ENCODE results near the gene OCA2.
"Not testable (repeated sequence)": the region's sequence is repeated elsewhere in the genome, so short reads cannot be mapped to it uniquely, and the experiment has no call there.

OCA2 gene

DNA sequence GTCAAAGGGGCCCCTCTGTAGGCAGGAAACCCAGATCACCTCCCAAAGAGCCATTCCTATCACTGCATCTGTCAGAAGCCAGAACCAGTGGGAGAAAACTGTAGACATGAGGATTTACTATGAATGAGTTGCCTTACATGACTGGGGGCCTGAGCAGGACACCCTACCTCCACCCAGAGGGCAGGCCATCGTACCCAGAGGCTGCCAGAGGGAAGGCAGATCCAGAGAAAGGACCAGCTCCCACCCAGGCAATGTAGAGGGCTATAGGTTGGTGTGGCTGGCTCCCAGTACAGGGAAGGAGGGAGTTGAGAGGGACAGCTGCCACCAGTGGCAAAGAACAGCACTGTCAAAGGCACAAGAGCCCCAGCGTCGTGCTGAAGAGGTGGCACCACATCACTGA, 233.2 kb downstream of the OCA2 start:
- DNase-seq, result no peak

DNA sequence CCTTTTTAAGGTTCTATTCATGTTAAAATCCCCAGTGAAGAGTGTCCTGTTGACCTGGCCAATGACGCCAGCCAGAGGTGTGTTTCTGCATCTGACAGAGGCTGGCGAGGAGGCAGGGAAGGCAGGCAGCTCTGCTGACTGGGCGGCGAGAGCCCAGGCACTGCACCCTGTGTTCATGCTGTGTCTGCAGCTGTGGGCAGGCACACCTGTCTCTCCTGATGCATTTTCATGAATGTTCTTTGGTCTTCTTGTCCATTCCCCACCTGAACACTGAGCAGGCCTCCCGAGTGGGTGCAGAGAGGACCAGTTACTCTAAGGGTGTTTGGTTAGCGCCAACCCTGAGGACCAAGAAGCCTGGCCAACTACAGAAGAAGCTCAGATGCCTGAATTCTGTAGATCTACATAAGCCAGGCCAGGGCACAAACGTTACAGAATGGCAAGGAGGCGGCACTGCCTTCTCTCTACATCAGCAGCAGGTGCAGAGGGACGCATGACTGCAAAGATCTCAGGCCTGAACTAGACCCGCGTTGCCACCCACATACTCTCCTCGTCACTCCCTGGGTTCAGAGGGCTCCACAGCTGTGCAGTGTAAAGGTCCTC, 233.7 kb downstream of the OCA2 start:
- DNase-seq, result no peak

DNA sequence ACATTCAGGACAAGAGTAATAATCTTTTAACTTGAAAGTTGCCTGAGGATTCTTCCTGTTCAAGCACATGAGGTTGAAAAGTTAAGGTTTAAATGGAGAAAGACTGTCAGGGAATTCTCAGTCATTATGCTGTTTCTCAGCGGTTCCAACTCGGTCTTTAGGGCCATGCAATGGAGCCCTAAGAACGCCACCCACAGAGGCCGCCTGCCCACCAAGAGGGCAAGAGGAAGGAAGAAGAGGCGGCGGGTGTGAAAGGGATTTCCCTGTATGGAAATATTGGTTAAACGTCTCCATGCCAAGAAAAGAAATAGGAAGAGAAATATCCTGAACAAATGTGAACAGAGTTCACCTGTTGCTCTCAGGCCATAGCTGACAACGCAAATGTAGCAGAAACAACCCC, 234.4 kb downstream of the OCA2 start:
- no peak for DNase-seq

DNA sequence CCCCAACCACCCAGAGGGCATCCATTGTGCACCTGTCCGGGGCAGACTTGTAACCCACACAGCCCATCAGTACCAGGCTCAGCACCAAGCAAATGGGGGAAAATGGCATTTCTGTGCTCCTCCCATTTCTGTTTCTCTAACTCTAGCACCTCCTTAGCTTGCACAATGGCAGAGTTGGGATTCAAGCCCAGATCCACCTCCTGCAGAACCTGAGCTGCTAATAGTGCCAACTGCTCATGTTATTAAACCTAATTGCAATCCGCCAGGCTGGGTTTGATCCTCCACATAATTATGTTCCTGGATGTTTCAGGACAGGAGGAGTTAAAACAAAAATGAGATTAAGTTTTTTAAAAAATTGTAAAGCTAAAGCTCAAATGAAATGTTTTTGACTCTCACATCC, 235.0 kb downstream of the OCA2 start:
- DNase-seq, result no peak

- no peak for DNase-seq
These were observed 236.1 kb downstream of the OCA2 start for GRCh38 chr15:27863000-27863399.

GRCh38 chr15:27861171-27861570, 237.9 kb downstream of the OCA2 start:
- DNase-seq, result no peak

- no peak for DNase-seq
These were observed 244.0 kb downstream of the OCA2 start for GRCh38 chr15:27855137-27855536.

DNA sequence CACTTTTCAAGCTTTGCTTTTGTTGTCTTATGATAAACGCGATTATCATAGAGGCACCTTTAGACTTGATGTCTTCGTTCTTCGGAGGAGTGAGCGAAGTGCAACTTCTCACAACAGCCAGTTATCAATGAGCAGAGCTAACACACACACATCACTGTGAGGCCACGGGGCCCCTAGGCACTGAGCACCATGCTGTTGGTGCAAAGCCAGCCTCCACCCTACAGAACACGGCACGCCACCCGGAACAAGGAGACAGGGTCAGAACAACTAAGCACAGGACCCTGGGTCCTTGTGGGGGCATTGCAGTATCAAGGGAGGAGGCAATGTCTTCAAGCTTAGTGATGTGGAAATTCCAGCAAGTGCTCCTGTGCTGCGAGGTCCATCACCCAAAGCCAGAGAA, 244.5 kb downstream of the OCA2 start:
- DNase-seq, result no peak

- no peak for DNase-seq
These were observed 245.3 kb downstream of the OCA2 start for GRCh38 chr15:27853624-27854455.

- DNase-seq, result no peak
These were observed 247.3 kb downstream of the OCA2 start for GRCh38 chr15:27851858-27852210.

DNA sequence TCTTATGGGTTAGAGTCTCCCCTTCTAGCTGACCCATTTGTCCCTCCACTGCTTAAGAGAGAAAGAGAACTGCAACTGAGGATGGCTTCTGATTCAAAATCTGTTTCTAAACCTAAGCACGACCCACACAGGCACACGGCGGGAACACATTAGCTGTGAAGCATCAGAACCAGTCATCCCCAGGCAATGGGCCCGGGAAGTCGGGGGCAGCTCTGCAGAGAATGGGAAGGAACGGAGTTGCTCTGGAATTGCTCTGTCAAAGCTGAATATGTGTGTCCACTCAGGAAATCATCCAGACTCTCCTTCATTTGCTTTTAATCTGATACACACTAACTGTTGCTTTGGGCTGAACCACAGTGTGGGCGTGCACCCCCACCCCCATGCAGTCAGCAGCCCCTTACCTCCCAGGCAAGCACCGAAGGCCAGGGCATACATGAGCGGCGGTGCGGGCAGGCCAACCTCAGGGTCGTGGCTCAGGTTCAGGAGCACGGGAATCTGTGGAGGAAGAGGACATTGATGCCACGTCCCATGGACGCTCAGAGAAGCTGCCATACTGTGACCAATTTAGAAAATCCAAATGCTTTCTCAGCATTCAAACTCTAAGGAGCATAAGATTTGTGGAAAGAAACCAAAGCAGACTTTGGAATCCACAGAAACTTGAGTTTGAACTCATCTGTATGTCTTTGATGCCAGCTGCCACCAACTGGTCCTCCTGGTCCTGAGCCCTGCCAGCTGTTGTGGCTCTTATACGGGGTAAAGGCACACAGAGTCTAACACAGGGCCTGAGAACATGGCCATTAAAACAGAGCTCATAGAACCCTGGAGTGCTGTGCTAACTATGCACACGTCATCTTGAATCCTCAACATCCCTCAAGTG, 247.9 kb downstream of the OCA2 start:
- DNase-seq, result no peak

GRCh38 chr15:27850050-27850449, 249.1 kb downstream of the OCA2 start:
- DNase-seq, result no peak

DNA sequence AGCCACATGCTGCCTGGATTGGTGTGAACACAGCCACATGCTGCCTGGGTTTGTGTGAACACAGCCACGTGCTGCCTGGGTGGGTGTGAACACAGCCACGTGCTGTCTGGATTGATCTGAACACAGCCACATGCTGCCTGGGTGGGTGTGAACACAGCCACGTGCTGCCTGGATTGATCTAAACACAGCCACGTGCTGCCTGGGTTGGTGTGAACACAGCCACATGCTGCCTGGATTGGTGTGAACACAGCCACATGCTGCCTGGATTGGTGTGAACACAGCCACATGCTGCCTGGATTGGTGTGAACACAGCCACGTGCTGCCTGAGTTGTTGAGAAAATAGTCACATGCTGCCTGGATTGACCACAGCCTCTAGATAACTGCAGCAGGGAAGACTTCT, 250.2 kb downstream of the OCA2 start:
- DNase-seq, result not testable (repeated sequence)

DNA sequence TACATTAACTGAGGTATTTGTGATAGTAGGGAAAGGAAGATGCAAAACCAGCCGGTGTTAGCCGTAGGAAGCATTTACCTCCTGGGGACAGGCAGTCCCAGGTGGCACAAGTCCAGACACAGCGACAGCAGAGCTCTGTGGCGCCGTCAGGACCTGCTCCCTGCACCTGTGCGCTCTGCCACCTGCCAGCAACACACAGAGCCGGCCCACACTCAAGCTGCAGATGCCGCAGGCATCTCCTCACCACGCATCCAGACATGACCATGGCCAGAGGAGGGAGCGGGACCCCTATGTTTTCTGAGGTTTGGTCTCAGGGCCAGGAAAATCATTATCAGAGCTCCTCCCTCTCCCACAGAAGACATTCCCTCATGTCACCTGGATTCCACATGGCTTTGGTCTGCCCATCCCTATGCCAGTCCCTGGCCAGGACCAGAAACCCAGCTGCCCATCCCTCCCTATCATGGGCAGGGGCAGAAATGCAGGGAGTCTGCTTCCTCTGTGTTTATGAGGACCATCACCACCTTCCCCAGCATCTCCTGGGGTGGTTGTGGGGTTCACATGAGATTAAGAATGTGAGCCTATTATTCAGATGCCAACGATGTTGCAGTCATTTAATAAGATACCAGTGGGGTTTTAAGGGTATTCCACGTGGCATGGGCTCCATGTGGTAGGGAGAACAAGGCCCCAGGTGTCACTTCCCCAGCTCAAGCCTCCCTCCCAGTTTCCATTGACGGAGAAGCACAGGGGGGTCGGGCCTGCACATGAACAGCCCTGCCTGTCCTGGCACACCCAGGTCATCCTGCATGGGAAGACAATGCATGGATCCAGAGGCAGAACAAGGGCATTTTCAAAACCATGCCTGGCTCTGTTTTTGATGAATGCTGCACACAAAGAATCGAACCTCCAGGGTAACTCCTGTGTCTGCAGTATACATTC, 251.1 kb downstream of the OCA2 start:
- DNase-seq, result no peak

- DNase-seq, result no peak
These were observed 252.3 kb downstream of the OCA2 start for GRCh38 chr15:27846722-27847395.

DNA sequence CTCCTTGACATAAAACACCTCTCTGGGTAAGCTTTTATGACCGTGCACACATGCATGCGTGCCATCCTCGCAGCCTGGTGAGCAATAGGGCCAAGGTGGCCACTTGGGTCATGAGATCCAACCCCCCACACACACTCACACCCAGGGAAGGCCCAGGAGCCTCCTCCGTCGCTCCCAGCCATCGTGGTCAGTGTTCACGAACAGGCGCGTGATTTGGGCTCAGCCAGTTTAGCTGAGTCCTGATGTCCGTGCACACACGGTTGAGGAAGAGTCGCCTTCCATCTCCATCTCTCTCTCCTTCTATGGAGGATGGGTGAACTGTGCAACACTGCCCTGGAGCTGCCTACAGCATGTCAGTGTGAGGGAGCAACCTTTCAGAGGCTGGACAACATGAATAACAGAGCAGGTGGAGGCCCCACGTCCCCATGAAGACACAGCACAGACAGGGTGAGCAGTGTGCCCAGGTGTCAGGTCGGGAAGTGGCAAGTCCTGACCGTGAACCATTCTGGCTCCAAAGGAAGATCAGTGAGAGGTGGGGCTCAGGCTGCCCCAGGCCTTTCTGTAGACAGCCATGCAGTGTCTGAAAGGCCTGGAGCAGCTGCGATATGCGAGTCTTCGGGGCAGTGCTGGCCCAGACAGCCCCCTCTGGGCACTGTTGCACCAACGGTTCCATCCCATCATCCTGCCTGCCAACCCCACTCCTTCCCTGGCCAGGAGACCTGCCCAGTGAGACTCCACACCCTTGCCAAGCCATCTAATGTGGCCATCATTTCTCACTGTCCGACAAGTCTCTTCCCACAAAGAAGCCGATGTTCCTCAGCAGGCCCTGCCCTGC, 253.4 kb downstream of the OCA2 start:
- DNase-seq, result no peak

DNA sequence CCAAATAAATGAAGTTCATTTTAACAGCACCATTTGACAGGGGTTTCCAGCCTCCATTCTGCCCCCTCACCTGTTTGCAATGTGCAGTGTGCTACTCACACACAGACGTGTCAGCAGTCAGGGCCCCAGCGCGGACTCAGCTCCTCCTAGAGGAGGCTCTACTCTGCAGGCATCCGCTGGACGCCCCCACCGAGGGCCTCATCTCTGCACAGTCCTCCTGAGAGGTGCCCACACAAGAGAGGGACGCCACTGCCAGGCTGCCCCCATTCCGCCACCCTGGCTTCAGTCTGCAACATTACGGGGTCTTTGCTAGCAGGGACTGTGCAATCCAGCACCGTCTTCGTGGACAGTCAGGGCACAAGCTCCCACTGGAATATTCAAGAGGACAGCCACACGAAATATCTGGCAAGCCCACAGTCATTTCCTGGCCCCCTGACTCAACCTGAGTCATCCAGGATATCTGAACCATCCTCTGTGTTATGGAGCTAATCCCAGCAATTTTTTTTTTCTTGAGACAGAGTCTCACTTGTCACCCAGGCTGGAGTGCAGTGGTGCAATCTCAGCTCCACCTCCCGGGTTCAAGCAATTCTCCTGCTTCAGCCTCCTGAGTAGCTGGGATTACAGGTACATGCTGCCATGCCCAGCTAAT, 255.0 kb downstream of the OCA2 start:
- DNase-seq, result no peak

DNA sequence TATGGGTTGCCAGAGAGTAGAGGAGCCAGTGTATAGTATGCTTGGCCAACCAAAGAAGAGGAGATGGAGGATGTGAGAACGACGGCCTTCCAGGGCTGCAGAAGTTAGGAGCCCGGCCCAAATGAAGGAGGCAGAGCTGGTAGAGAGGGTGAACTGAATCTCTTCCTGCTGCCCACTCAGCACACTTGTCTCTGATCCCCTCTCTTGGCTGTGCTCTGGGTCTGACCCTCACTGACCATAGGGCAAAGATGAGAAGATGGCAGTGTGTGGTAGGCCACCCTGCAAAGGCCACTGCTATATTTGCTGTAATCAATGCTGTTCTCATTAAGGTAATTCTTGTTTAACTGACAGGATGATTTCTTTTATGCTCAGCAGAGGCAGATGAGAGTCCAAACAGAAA, 256.0 kb downstream of the OCA2 start:
- DNase-seq, result no peak

GRCh38 chr15:27842526-27842925, 256.6 kb downstream of the OCA2 start:
- no peak for DNase-seq

- DNase-seq, result no peak
These were observed 263.7 kb downstream of the OCA2 start for GRCh38 chr15:27835233-27835939.

Data from midbrain (tissue), 1 donor.